Measurements from ENCODE around the gene USE1.
"Not testable (repeated sequence)": the region's sequence is repeated elsewhere in the genome, so short reads cannot be mapped to it uniquely, and the experiment has no call there.

Gene USE1, protein sequence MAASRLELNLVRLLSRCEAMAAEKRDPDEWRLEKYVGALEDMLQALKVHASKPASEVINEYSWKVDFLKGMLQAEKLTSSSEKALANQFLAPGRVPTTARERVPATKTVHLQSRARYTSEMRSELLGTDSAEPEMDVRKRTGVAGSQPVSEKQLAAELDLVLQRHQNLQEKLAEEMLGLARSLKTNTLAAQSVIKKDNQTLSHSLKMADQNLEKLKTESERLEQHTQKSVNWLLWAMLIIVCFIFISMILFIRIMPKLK

GRCh38 chr19:17215127-17215971, at the start of gene USE1:
TSS of gene USE1 (plus strand) at chr19:17215357. CDS start at chr19:17215406, 49 bp downstream.
- DNase-seq (ENCODE audit: low read depth in 4 of 4, low spot score in 1 of 4): peak; percentile 61 to 79 (median 69)

DNA sequence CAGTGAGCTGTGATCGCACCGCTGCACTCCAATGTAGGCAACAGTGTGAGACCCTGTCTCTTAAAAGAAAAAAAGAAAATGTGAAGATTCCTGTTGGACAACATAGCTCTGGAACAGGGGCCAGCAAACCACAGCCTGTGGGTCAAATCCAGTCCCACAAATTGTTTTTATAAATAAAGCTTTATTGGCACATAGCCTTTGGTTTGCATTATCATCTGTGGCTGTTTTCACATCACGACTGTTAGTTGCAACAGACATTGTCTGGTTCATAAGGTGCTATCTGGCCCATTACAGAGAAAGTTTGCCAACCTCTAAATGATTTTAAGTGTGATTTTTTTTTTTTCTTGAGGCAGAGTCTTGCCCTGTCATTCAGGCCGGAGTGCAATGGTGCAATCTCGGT, 49.4 kb upstream of the USE1 start:
- no peak for DNase-seq (ENCODE audit: low read depth in 4 of 4, low spot score in 1 of 4)

- no peak for DNase-seq (ENCODE audit: low read depth in 4 of 4, low spot score in 1 of 4)
Measured at GRCh38 chr19:17170538-17171297, 44.4 kb upstream of the USE1 start.

GRCh38 chr19:17171874-17172273, 43.3 kb upstream of the USE1 start:
- no peak for DNase-seq (ENCODE audit: low read depth in 4 of 4, low spot score in 1 of 4)

- DNase-seq (ENCODE audit: low read depth in 4 of 4, low spot score in 1 of 4): no peak
Measured at GRCh38 chr19:17172624-17173345, 42.4 kb upstream of the USE1 start.

DNA sequence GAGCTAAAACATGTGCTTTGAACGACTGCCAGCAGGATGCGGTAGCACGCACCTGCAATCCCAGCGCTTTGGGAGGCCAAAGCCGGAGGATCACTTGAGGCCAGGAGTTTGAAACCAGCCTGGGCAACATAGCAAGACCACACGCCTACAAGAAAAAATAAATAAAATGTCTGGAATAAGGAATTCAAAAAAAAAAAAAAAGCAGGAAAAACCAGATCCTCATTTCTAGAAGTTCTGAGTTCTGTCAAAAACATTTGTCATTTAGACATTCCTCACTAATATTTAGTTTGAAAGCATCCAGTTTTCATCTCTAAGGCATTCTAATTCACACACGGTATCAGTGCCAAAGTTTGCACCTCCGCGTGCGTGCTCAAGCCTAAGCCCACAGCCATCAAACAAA, 36.9 kb upstream of the USE1 start:
- DNase-seq (ENCODE audit: low read depth in 4 of 4, low spot score in 1 of 4): no peak

- DNase-seq (ENCODE audit: low read depth in 4 of 4, low spot score in 1 of 4): no peak
Measured at GRCh38 chr19:17180997-17181702, 34.0 kb upstream of the USE1 start.

DNA sequence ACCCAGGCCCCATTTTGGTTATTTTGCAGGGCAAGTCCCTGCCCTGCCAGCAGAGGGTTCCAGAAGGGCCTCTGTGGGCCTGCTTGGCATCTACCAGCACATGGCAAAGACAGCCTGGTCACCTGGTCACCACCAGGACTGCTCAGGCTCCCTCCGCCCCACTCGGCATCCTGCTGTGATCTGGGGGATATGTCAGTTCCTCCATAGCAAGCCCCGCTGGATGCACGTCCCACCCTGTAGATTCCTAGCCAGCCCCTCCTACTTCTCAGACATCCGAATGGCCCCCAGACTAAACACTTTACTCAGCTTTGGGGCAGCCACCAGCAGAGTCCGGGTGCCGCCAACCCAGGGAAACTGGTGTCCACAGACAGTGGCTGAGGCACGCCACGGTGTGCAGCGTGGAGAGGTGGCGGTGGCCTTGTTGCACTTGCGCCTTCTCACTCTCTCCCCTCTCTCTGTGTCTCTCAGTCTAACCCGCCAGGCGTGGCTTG, 31.8 kb upstream of the USE1 start:
- DNase-seq (ENCODE audit: low read depth in 4 of 4, low spot score in 1 of 4): no peak

DNA sequence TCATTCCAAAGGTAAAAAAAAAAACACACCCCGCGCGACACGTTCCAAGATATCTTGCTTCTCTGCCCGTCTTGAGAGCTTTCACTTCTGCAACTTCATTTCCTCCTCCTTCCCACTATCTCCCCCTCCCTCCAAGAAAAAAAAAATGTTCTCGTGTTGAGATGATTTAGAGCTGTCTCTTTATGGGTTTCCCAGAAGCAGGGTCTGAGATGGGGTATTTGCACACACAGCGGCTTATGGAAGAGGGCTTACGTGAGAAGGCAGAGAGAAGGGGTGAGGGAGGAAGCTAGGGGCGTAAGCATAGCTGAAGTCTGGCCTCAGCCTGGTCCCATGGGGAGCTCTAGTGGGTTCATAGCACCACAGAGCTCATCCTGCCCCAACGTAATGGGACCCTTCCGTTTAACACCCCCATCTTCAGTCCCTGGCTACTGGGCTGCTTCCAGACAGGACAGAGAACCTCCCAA, 31.3 kb upstream of the USE1 start:
- DNase-seq (ENCODE audit: low read depth in 4 of 4, low spot score in 1 of 4): no peak

GRCh38 chr19:17184371-17184841, 30.8 kb upstream of the USE1 start:
- DNase-seq (ENCODE audit: low read depth in 4 of 4, low spot score in 1 of 4): peak in 1 of 4 experiments; percentile 21

GRCh38 chr19:17185590-17185989, 29.6 kb upstream of the USE1 start:
- DNase-seq (ENCODE audit: low read depth in 4 of 4, low spot score in 1 of 4): no peak

DNA sequence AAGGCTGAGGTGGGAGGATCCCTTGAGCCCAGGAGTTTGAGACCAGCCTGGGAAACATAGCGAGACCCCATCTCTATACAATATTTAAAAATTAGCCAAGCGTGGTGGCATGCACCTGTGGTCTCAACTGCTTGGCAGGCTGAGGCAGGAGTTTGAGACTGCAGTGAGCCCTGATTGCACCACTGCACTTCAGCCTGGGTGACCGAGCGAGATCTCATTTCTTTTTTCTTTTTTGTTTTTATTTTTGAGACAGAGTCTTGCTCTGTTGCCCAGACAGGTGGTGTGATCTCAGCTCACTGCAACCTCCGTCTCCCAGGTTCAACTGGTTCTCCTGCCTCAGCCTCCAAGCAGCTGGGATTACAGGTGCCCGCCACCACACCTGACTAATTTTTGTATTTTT, 23.4 kb upstream of the USE1 start:
- not testable (repeated sequence) for DNase-seq (ENCODE audit: low read depth in 4 of 4, low spot score in 1 of 4)

GRCh38 chr19:17192751-17193150, 22.4 kb upstream of the USE1 start:
- no peak for DNase-seq (ENCODE audit: low read depth in 4 of 4, low spot score in 1 of 4)

- no peak for DNase-seq (ENCODE audit: low read depth in 4 of 4, low spot score in 1 of 4)
Measured at GRCh38 chr19:17194608-17195007, 20.5 kb upstream of the USE1 start.

GRCh38 chr19:17195106-17195505, 20.1 kb upstream of the USE1 start:
- no peak for DNase-seq (ENCODE audit: low read depth in 4 of 4, low spot score in 1 of 4)

DNA sequence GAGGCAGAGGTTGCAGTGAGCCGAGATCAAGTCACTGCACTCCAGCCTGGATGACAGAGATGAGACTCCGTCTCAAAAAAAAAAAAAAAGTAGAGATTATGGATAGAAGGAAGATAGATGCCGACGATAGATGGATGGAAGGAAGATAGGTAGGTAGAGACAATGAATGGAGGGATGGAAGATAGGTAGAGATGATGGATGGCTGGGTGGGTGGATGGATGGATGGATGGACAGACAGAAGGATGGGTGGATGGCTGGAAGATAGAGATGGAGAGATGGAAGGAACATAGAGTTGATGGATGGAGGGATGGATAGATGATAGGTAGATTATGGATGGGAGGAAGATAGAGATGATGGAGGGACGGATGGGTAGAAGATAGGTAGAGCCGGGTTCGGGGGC, 18.5 kb upstream of the USE1 start:
- no peak for DNase-seq (ENCODE audit: low read depth in 4 of 4, low spot score in 1 of 4)

GRCh38 chr19:17197666-17198065, 17.5 kb upstream of the USE1 start:
- no peak for DNase-seq (ENCODE audit: low read depth in 4 of 4, low spot score in 1 of 4)

DNA sequence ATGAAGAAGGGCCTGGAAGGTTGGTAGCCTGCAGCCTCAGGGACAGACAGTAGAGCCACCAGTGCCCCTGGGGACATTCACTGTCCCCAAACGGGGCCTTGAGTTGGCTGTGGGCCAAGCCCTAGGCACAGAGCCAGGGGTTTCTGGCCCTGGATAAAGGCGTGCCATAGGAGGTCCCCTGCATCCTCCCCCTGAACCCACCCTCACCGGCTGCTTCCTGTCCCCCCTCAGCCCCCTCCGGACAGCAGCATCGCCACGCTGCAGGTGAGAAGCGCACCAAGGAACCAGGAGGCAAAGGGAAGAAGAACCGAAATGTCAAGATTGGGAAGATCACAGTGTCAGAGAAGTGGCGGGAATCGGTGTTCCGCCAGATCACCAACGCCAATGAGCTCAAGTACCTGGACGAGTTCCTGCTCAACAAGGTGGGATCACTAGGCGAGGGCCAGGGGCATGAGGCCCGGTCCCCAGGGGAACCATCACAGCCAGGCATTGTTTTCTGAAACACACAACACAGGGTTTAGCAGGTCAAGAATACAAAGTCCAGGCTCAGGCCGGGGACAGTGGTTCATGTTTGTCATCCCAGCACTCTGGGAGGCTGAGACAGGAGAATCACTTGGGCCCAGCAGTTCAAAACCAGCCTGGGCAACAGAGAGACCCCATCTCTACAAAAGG, 14.6 kb upstream of the USE1 start:
- DNase-seq (ENCODE audit: low read depth in 4 of 4, low spot score in 1 of 4): no peak

DNA sequence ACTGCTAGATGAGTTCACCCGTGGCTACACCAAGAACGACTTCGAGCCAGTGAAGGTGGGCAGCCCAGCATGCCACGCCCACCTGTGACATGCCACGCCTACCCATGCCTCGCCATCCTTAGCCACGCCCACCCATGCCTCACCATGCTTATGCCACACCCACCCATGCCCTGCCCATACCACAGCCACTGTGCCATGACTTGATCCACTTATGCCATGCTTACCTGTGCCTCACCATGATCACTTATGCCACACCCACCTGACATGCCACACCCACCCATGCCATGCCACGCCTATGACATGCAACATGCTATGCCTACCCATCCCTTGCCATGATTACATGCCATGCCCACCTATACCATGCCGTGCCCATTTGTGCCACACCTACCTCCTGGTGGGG, 12.9 kb upstream of the USE1 start:
- DNase-seq (ENCODE audit: low read depth in 4 of 4, low spot score in 1 of 4): no peak

DNA sequence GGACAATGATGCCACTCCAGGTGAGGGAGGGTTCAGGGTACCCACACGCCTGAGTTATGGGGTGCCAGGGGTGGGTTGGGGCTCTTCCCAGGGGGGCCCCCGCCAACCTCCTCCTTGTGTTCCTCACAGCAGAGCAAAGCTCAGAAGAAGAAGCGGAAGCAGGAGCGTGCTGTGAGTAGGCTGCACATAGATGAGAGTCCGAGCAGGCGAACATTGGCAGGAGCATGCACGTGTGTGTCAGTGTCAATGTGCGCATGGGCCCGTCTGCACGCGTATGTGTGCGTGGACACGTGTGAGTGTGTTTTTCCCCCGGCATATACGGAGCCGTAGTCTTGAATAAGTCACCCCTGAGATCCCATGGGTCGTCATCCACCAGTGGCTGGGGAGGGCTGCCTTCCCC, 12.4 kb upstream of the USE1 start:
- no peak for DNase-seq (ENCODE audit: low read depth in 4 of 4, low spot score in 1 of 4)

All from stimulated activated CD4-positive, alpha-beta T cell treated with anti-CD3 and anti-CD28 coated beads, Interleukin-1b, Interleukin-23, amount 100 ng/mL, for 24 hours (primary cell).